Erythroblast (primary cell): ENCODE data around the gene KIF16B.

Experiments
- GATA1 ChIP-seq: IDR thresholded peaks from 2 replicates; pipeline ENCODE4 v1.6.1; 2011; ENCODE audit warnings: low read depth, mild to moderate bottlenecking, control low read depth, low read length, moderate library complexity
- POLR2A ChIP-seq: IDR thresholded peaks from 2 replicates; pipeline ENCODE4 v1.6.1; 2011; ENCODE audit warnings: mild to moderate bottlenecking, low read length

DNA sequence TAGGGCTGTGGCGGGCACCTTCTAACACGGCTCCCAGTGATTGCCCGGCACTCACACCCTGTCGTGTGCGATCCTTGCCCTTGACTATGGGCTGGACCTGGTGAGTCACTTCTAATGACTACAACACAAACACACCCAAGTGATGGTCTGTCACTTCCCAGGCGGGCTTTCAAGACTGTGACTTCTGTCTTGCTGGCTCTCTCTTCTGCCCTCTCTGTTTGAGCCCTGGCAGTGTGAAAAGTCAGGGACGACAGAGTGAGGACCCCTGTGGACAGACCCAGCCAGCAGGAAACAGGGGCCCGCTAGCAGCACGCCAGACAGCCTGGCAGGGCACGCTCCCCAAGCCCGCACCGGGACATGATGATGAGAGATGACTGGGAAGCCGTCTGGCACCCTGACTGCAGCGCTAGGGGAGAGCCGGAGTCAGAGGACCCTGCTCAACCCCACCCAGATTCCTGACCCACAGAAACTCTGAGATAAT is 43.0 kb downstream of the KIF16B start:
- TF ChIP-seq POLR2A: no peak
- no peak for TF ChIP-seq GATA1
